Measurements from ENCODE around the gene TLE3.

TLE3 gene

DNA sequence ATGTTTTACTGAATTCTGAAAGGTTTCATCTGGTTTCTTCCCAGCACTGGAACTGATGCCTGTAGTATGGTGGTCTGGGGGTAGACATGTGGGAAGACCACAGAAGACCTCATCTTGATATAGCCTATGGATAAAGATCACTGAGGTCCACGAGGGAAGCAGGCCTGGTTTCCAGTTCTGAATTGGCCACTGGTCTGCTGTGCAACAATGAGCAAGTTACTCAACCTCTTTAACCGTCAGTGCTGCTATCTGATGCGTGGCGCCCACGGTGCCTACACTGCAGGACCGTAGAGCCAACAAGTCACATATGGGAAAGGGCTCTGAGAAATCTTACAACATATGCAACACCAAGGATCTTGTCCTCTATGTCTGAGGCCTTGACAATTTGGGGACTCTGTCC lies 13.3 kb downstream of the TLE3 start:
- DNase-seq (ENCODE audit: low read depth in 3 of 3, low spot score in 1 of 3), result no peak

DNA sequence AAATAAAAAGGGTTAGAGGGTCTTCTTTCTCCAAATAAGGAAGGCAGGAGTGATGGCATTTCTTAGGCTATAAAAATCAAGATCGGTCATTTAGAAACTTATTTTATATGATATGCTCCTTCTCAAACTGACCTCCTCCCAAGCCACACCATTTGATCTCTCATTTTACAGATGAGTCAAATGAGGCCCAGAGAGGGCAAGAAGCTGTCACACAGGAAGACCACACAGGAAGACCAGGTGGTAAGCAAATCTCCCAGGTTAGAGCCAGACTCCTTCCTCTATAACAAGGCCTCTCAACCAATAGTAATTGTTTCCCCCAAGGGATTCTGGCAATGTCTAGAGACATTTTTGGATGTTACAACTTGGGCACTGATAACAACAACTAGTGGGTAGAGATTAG lies 13.8 kb downstream of the TLE3 start:
- no peak for DNase-seq (ENCODE audit: low read depth in 3 of 3, low spot score in 1 of 3)

DNA sequence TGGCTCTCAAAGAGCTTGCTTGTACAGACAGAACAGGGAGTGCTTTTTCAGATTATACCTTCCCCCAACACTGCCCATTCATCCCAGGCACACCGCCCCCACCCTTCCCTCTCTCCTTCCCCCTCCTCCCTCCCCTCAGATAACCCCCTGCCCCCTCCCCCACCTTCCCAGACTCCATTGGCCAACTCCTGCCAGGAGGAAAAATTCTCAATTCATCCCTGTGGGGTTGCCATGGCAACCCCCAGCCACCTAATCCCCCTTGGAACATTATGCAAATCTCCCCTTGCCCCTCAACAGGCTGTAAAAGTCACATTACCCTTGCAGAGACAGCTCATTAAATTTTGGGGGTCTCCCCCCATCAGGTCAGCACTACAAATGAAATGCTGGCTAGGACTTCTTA lies 14.3 kb downstream of the TLE3 start:
- no peak for DNase-seq (ENCODE audit: low read depth in 3 of 3, low spot score in 1 of 3)

DNA sequence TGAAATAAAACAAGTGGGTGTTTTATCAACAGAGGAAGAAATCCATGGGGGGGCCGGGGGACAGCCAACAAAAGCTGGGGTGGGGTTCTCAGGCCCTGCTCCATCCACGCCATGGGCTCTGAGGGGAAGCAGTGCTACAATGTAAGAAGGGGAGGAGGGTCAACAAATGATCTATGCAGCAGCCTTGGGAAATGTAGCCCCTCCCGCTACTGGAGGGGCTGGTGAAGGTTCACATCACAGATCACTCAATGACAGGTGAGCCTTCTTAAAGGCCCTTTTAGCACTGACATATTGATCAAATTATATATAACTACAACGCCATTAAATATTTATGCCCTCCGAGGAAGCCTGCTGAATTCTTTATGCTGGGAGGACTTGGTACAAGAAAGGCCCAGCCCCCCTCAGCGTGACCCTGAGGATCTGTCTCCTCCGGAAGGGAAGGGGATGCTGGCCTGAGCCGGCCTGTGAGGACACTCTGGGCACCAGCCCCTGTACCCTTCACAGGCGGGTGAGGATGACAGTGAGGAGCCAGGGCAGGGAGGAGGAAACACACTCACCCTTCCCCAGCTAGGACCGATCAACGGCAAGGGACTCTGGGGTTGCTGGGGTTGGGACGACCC lies 15.3 kb downstream of the TLE3 start:
- DNase-seq (ENCODE audit: low read depth in 3 of 3, low spot score in 1 of 3), result no peak

DNA sequence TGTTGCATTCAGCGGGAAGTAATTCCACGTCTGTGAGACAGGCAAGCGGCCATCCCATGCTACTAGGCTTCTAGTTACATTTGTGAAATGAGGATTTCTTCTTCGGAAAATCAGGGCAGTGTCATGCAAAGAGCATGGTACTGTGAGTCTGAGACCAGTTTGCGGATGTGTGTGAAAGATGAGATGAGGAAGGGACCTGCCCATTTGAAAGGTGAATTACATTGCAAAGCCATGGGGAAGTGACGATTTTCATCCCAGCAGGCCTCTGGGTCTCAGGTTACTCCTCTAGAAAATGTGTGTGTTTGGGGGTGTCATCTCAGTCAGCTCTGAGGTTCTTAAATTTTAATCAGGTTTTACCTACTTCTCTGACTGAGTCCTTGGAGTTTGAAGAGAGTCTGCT lies 16.1 kb downstream of the TLE3 start:
- no peak for DNase-seq (ENCODE audit: low read depth in 3 of 3, low spot score in 1 of 3)

DNA sequence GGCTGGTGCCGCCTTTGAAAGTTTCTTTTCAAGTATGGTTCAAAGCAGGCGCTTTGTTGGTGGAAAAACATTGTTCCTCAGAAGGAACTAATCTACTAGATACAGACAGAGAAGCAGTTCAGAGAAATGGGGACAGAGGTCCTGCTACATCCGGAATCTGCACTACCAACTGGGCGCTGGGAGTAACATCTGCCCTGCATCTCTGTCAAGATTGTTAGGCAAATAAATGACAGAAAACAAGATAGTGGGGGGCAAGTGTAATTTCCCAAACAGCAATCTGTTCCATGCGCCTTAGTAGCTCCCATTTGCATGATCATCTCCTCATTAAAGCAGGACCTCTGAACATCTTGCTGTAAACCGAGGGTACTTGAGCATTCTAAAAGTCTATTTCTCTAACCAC lies 17.4 kb downstream of the TLE3 start:
- no peak for DNase-seq (ENCODE audit: low read depth in 3 of 3, low spot score in 1 of 3)

DNA sequence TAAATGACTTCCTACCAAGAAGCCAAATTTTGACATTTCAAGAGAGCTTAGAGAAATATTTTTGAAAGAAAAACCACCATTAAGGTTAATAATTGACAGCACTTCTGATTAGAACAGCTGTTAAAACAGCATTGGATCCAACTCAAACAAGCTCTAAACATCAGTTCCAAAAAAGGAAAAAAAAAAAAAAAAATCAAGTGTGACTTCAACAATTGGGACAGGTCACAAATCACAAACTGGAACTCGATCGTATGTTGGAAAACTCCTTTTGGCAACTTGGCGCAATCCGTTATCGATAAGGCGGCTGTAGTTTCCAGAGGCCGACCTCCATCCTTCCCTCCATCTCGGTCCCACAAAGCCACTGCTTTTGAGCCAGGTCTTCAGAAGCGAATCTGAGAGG lies 17.8 kb downstream of the TLE3 start:
- DNase-seq (ENCODE audit: low read depth in 3 of 3, low spot score in 1 of 3), result no peak

DNA sequence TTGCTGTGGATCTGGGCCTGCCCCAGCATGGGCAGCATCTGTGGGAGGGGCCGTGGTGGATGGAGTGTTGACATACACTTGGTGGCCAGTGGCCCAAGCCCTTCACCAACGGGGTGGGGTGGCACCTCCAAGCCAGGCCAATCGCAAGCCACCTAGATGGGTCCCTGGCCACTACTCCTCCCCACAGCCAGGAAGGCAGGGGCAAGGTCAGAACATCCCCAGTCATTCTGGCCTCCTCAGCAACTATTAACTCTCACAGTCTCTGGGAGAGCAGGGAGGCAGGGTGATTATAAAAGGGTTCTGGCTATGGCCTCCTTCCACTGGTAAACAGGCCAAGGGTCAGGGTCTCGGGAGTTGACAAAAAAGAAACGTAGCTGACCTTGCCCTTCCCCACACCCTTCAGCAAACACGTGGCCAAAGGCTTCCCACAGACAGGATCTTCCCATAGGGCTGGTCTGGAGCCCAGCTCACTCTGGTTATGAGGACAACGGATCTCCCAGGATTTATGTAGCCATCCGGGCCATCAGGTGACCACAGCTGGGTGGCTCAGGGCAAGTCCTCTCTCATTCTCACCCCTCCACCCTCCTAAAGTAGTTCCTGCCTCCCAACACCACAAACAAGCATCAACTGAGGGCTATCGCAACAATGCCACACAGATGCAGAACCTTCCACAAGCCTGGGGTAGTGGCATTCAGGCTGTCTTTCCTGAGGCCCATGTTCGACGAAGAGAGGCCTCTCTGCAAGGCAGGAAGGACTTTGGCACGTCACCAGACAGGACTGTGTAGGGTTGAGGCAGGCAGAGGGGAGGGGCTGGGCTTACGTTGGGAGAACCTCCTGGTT lies 18.9 kb downstream of the TLE3 start:
- no peak for DNase-seq (ENCODE audit: low read depth in 3 of 3, low spot score in 1 of 3)

DNA sequence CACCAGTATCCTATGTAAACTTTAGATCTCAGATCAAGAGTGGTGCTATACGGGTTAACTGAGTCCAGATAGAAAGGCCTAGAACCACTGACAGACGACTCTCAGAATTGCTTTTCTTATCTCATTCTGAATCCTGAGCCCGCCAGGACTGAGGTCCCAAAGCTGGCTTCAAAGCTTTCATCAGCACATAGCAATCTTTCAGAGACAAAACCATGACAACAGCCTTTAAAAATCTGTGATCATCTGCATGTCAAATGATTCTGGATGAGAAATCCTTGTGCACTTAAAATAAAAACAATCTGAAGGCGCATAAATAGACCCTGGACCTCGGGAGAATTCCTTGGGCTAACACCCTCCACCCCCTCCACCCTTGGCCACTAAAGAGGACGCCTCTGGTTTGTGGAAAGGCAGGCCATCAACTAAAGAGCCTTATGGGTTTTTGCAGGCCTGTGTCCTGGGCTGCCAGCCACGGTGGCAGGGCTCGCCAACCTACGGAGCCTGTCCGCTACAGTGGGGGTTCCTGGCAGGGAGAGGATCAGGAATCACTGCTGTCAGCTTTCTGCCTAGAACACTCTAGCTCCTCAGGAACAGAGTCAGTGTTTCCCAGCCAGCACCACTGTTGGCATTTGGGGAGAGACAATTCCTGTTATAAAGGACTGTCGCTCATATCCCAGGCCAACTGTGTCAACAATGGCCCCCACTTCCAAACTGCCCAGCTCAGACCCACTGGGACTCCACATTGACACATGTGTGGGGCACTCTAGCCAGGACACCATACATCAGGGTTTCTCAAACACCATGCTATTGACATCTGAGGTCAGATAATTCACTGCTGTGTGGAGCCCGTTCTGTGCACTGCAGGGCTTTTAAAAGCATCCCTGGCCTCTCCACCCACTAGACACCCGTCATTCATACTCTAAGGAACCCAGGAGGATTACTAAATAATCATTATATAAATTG lies 20.2 kb downstream of the TLE3 start:
- DNase-seq (ENCODE audit: low read depth in 3 of 3, low spot score in 1 of 3), result no peak

DNA sequence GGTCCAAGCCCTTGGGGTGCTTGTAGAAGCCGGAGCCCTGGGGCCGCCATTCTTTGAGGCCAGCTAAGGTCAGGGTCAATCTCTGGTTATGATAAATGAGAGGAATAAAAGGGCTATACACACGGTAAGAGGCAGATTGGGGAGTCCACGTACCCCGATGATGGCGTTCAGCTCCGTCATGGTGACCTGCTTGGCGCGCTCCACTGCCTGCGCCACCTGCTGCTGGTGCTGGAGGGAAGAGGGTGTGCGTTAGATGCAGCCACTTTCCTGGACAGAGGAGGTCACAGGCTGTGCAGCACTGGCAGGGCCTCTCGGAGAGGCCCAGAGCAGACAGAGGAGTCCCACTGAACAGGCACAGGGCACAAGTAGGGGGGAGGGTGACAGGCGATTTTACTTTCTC lies 23.3 kb downstream of the TLE3 start:
- no peak for DNase-seq (ENCODE audit: low read depth in 3 of 3, low spot score in 1 of 3)

DNA sequence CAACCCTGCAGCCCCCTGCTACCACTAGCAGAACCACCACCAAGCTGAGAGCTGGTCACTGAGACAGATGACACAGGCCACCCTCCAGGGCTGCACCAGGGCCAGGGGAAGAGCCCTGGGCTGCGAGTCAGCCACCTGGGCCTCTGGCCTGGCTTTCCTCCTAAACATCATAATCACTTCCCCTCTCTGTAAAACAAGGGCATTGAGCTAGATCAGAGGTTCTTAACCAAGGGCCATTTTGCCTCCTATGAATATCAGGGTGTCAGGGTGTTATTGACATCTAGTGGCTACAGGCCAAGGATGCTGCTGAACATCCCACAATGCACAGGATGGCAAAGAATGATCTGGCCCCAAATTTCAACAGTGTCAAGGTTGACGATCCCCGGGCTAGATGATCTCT lies 25.2 kb downstream of the TLE3 start:
- no peak for DNase-seq (ENCODE audit: low read depth in 3 of 3, low spot score in 1 of 3)

DNA sequence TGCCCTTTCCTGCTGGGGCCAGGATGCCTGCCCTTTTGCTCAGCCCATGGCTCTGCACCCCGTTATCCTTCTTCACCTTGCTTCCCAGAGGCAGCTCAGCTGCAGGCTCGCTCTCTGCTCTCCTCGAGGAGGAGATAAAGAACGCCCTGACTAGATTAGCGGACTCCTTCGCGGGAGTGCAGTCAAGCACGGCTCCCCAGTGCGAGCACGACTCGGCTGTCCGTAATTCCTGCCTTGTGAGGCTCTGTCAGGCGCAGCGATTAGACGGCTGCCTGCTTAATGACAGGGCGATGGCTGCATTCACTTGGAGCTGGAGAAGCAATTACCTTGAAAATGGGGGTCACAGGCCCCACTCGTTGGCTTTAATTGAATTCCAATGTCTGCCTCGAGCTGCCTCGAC lies 25.9 kb downstream of the TLE3 start:
- no peak for DNase-seq (ENCODE audit: low read depth in 3 of 3, low spot score in 1 of 3)

DNA sequence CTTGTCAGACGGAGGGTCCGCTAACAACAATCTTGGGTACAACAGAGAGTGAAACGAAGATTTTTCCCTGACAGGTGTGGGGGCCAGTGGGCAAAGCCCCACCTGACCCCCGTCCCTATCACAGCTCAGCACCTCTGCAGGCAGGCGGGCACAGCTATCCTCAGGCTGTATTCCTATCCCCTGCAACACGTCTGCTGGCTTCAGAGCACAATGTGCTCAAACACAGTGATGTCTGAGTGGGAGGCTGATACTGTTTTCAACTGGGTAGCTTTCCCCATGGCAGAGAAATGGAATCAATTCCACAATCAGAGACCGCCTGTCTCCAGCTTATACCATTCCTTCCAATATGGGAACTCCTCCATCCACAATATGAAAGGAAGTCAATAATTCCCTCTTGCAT lies 28.0 kb downstream of the TLE3 start:
- DNase-seq (ENCODE audit: low read depth in 3 of 3, low spot score in 1 of 3), result no peak

DNA sequence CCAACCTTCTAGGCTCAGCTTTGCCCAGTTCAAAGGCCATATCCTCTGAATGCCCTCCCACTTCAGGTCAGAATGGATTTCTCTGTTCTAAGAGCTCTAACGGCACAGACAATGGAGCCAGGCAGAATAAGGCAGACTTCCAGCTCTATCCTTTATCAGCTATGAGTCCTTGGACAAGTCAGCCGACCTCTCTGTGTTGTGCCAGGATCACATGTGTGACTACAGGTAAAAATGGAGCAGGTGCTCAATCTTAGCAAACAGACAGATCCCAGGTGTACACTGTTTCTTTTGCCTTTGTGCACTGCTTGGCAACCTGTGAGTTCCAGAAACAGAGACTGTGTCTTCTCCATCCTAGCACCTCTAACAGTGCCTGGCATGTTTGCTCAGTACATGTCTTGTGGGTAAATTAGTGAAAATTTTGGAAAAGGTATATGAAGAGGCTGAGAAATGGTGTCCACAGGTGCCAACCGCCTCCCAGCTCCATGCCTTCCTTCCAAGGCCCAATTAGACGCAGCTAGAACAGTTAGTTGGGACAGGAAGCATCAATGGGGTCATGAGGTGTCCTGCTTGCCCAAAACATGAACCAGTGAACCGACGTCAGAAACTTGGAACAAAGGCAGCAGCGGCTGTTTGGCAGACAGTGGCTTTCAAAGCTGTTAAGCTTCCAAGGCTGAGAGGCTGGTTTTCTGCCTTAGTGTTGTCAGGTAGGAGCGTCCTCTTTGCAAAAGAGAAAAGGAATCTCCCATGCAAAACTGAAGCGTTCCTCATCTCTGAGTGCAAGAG lies 28.7 kb downstream of the TLE3 start:
- DNase-seq (ENCODE audit: low read depth in 3 of 3, low spot score in 1 of 3), result no peak

DNA sequence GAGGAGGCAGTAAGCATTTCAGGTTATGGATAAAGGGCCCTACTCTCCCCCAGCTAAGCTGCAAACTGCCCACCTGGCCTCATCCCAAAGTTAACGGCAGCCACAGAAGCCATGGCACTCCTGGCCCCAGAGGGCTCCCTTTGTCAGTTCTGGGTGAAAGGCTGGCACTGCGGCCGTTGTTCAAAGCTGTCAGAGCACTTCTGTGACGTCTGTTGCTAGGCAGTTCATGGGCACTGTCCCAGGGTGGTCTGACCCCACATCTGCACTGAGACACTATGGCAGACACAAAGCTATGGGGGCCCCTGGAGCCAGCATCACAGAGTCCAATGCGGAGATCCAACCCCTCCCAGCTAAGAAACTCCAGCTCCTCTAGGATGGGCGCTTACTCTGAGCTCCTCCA lies 30.0 kb downstream of the TLE3 start:
- DNase-seq (ENCODE audit: low read depth in 3 of 3, low spot score in 1 of 3), result no peak

DNA sequence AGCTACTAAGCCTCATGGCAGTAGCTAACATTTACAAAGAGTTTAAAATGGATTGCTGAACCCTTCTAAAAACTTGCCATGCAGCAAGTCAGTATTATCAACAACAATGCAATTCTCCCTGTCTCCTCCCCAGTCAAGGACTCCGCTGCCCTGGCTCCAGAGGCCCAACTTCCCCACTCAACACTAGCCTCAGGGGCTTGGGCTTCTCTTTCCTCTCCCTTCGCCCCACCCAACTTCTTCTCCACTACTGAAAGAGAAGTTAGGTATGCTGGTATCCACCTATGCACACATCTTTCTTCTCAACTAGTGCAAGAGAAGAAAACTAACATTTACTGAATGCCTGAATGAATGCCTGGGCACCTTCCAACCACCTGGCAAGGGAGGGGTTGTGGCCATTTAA lies 30.7 kb downstream of the TLE3 start:
- no peak for DNase-seq (ENCODE audit: low read depth in 3 of 3, low spot score in 1 of 3)

DNA sequence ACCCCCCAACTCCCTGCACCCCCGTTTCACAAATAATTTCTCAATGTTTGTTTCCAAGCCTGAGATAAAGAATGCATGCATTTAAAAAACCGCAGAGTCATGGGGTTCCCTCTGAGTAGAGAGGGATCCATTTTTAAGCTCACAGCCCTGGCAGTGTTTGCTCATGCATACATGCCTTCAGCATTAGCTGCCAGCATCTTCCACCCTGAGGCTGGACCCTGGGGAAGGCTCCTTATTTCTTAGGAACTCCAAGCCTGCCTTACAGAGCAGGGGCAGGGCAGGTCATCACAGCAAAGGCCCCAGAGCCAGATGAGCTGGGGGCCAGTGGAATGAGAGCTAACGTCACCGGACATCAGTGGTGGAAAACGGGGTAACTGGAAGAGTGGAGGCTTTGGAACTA lies 31.3 kb downstream of the TLE3 start:
- no peak for DNase-seq (ENCODE audit: low read depth in 3 of 3, low spot score in 1 of 3)

DNA sequence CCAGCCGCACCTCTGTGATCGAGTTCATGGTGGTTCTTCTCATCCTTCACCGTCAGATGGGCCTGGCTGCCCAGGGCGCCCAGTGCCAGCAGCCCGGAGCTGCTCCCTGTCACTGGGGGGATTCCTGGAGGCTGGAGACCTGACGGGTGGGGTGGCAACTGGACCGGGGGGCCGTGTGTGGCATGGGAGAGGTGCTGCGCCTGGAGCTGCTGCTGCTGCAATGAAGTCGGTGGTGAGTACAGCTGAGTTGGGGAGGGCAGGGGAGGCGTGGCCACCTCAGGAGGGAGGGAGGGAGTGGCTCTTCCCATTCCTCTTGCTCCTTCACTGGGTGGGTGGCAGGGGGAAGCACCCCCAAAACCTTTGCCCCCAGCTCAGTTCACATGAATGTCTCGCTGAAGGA lies 31.7 kb downstream of the TLE3 start:
- DNase-seq (ENCODE audit: low read depth in 3 of 3, low spot score in 1 of 3), result no peak

DNA sequence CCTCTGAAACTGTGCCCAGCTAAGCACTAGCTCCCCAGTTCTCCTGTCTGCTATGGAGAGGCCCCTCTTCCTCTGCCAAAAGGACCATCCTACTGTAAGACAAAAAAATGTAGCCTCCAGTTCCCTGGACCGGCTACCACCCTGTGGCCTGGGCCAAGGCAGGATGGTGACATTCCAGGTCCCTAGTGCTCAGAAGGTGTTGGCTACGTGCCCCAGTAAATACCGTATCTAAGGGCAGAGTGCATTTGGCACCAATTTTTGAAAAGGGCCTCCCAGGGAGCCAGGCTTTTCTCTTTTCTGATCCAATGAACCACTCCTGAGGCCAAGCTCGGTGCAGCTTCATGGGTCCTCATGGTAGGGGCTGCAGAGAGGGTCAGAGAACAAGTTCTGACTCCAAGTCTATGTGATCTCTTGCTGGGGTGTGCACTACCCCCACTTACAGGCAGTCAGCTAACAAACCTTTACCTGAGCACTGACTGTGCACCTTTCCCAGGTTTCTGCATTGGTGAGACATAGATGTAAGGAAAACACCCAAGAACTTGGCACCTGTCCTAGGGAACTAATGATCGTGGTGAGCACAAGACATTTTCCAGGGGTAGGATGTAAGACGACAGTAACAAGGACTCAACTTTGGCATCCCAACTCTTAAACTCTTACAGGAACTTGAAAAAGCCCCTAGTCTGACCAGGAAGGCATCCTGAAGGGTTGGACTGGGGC lies 32.6 kb downstream of the TLE3 start:
- no peak for DNase-seq (ENCODE audit: low read depth in 3 of 3, low spot score in 1 of 3)

DNA sequence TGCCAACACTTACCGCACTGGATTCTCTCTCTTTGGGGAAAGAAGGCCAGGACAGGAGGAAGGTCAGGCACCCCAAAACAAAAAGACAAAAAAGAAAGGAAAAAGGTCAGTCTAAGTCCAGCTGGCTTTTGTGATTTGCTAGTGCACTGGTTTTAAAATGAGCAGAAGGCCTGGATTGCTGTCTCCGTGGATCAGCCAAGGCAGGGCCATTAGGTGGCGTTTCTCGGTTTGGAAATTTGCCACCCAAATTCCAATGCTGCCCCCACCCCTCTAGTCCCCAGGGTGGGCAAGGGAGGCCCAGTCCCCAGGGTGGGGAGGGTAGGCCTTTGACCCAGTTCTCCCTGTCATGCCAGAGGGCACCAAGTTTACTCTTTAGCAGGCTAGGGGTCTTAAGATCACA lies 33.3 kb downstream of the TLE3 start:
- no peak for DNase-seq (ENCODE audit: low read depth in 3 of 3, low spot score in 1 of 3)

DNA sequence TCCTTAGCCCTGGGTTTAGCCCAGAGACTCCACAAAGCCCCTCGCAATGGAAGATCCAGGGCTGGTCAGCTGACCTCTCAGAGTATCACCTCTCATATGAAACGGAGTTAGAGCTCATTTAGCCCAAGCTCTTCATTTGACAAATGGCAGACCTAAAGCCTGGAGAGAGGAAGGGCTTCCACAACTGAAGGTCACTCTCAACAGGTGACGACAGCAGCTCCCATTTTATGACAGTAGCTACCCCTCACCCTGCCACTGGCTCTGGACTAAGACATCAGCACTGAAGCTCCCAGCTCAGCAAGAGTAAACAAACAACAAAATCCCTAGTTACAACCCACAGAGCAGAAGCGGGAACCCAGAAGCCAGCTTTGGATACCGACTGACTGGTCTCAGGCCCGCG lies 33.7 kb downstream of the TLE3 start:
- DNase-seq (ENCODE audit: low read depth in 3 of 3, low spot score in 1 of 3), result no peak

All from stimulated activated CD4-positive, alpha-beta T cell treated with anti-CD3 and anti-CD28 coated beads, TNF-alpha, amount 100 ng/mL, for 1 hour (primary cell).